OCI-LY1 (cell line): ENCODE results near the gene B3GALNT2.

Experiments used
- EZH2 ChIP-seq: fragments of 200-600 bp; sonication (generic), shearing (Covaris generic); IDR thresholded peaks from 2 replicates; pipeline ENCODE4 v1.8.0; 2017; ENCODE audit warnings: borderline replicate concordance, mixed run types, mild to moderate bottlenecking, antibody characterized with exemption, low read length, moderate library complexity, mixed read lengths
- TF ChIP-seq, protein P1 (sequence below): fragments of 200-600 bp; sonication (generic), shearing (Covaris generic); IDR thresholded peaks from 2 replicates; pipeline ENCODE4 v1.5.1; 2017; ENCODE audit warnings: mild to moderate bottlenecking, antibody characterized with exemption, low read length, moderate library complexity, mixed read lengths

DNA sequence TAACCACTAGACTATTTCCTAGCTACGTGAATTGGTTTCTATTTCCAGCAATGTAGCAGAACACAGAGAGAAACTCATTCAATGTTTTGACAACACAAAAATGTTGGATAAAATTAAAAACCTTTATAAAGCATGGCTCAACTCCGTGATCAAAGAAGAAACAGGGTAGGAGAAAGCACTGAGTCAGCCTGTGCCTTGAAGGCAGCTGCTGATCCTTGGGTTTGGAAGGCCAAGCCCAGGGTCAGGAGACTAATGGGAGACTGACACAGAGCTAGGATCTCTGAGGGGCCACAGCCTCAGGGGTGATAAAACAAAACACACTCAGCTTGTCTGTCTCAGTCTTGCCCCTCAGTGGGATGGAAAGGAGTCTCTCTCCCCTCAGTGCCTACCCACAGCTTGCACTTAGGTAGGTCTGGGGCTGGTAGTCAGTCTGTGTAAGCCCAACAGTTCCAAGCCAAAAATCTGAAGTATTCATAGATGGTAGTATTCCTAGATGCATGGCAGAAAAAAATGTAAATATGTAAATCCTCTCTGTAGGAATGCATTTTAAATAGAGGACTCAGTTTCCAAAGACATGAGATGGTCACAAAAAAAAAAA, 53.3 kb downstream of the B3GALNT2 start:
- TF ChIP-seq, protein P1, sequence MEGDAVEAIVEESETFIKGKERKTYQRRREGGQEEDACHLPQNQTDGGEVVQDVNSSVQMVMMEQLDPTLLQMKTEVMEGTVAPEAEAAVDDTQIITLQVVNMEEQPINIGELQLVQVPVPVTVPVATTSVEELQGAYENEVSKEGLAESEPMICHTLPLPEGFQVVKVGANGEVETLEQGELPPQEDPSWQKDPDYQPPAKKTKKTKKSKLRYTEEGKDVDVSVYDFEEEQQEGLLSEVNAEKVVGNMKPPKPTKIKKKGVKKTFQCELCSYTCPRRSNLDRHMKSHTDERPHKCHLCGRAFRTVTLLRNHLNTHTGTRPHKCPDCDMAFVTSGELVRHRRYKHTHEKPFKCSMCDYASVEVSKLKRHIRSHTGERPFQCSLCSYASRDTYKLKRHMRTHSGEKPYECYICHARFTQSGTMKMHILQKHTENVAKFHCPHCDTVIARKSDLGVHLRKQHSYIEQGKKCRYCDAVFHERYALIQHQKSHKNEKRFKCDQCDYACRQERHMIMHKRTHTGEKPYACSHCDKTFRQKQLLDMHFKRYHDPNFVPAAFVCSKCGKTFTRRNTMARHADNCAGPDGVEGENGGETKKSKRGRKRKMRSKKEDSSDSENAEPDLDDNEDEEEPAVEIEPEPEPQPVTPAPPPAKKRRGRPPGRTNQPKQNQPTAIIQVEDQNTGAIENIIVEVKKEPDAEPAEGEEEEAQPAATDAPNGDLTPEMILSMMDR = no peak
- no peak for TF ChIP-seq EZH2
